Measurements from ENCODE around the gene CCDC39. TPM values are rescaled to one million over a fixed set of nuclear protein-coding genes. Genes with fewer than 3 reads are reported as not detected.

Gene CCDC39
- total and polyA plus RNA-seq, 12 donors: 0.08 to 0.37 (median 0.13) TPM; not detected in 9

DNA sequence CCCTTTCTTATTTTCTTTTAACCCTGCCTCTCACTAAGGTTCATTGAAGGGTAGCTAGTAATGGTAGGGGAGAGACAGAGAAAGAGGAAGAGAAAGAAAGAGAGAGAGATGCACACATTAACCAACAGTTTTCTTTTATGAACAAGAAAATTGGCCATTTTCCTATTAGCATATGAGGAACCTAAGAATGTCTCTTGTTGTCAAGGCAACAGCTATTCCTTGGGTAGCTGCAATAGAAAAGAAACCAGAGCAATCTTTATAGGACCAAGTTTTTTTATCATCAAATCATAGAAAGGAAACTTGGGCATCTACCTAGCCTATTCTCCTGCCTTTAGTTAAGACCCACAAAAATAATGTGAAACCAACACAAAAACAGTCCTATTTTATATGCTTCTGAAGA lies 15.0 kb upstream of the CCDC39 start:
- TF ChIP-seq POLR2A (IDR thresholded peaks at IDR 0.05): no peak
- TF ChIP-seq, protein P1, sequence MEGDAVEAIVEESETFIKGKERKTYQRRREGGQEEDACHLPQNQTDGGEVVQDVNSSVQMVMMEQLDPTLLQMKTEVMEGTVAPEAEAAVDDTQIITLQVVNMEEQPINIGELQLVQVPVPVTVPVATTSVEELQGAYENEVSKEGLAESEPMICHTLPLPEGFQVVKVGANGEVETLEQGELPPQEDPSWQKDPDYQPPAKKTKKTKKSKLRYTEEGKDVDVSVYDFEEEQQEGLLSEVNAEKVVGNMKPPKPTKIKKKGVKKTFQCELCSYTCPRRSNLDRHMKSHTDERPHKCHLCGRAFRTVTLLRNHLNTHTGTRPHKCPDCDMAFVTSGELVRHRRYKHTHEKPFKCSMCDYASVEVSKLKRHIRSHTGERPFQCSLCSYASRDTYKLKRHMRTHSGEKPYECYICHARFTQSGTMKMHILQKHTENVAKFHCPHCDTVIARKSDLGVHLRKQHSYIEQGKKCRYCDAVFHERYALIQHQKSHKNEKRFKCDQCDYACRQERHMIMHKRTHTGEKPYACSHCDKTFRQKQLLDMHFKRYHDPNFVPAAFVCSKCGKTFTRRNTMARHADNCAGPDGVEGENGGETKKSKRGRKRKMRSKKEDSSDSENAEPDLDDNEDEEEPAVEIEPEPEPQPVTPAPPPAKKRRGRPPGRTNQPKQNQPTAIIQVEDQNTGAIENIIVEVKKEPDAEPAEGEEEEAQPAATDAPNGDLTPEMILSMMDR (IDR thresholded peaks at IDR 0.05): no peak
- H3K4me1 ChIP-seq (replicated peaks in 1 of 2): no peaks in the 10 kb centered on the region
- H3K9me3 ChIP-seq (replicated peaks in 1 of 3): no peaks in the 10 kb centered on the region
- intact Hi-C loops (cut with DNase I): no loop called here
- H3K4me3 ChIP-seq: no peak overlapping the region
- H3K36me3 ChIP-seq (replicated peaks in 1 of 2): no peaks in the 10 kb centered on the region
- no peak overlapping the region for H3K27ac ChIP-seq
- DNase-seq: no peak
- no peaks in the 10 kb centered on the region for H3K27me3 ChIP-seq

GRCh38 chr3:180693656-180694055 lies 14.4 kb upstream of the CCDC39 start:
- Histone ChIP-seq H3K27me3 (no peaks in the 10 kb centered on the region), H3K27ac (no peak overlapping the region), H3K4me3 (no peak overlapping the region), H3K4me1 (replicated peaks in 1 of 2) (no peaks in the 10 kb centered on the region), H3K36me3 (replicated peaks in 1 of 2) (no peaks in the 10 kb centered on the region), H3K9me3 (replicated peaks in 1 of 3) (no peaks in the 10 kb centered on the region)
- no peak for DNase-seq
- intact Hi-C loops (cut with DNase I): no loop called here
- WGBS, 4 donors: 74 to 84% (median 81%) methylated on average over 1 of the region's 1 CpG
- TF ChIP-seq POLR2A (IDR thresholded peaks at IDR 0.05): no peak
- TF ChIP-seq, protein P1 (IDR thresholded peaks at IDR 0.05): no peak

GRCh38 chr3:180690061-180690460 lies 10.8 kb upstream of the CCDC39 start:
- intact Hi-C loops (cut with DNase I): no loop called here
- no peaks in the 10 kb centered on the region for H3K36me3 ChIP-seq (replicated peaks in 1 of 2)
- no peaks in the 10 kb centered on the region for H3K4me1 ChIP-seq (replicated peaks in 1 of 2)
- no peak overlapping the region for H3K4me3 ChIP-seq
- no peak for DNase-seq
- H3K27ac ChIP-seq: no peak overlapping the region
- H3K9me3 ChIP-seq (replicated peaks in 1 of 3): no peaks in the 10 kb centered on the region
- WGBS, 4 donors: 3 to 12% (median 7%) methylated on average over 1 of the region's 1 CpG
- TF ChIP-seq, protein P1 (IDR thresholded peaks at IDR 0.05): no peak
- TF ChIP-seq POLR2A (IDR thresholded peaks at IDR 0.05): no peak
- H3K27me3 ChIP-seq: no peaks in the 10 kb centered on the region

DNA sequence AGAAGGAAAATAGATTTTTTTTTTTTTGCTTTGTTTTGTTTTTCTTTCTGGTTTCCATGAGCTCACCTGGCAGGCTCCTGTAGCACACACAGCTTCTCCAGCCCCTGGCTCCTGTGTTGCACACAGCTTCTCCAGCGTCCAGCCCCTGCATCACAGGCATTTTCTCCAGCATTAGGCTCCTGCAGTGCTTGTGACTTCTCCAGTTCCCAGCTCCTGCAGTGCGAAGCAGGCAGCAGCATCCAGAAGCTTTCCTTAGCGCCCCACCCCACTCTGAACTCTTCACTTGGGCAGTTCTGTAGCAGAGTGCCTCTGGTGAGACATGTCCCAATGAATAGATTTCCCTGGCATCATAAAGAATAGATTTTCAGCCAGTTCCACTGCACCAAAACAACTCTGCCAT lies 5.5 kb upstream of the CCDC39 start:
- intact Hi-C loops (cut with DNase I): no loop called here
- TF ChIP-seq, protein P1 (IDR thresholded peaks at IDR 0.05): no peak
- TF ChIP-seq POLR2A (IDR thresholded peaks at IDR 0.05): no peak

More for the DNA sequence above, 5.5 kb upstream of the CCDC39 start:
- Histone ChIP-seq H3K4me1 (replicated peaks in 1 of 2) (peaks cover 7 to 9% of the 10 kb centered on the region in 2 donors), H3K4me3 (no peak overlapping the region), H3K27ac (no peak overlapping the region), H3K9me3 (replicated peaks in 1 of 3) (no peaks in the 10 kb centered on the region), H3K36me3 (replicated peaks in 1 of 2) (no peaks in the 10 kb centered on the region), H3K27me3 (peaks cover 5% of the 10 kb centered on the region)
- DNase-seq: no peak
- 19 to 30% (median 28%) methylated on average over 2 to 3 of the region's 3 CpGs for WGBS, 4 donors

Measured in adrenal gland (tissue), 12 donors.